IPS-11a (cell line): Measurements from ENCODE around the gene EIF2B4.
"Not testable (repeated sequence)": the region's sequence is repeated elsewhere in the genome, so short reads cannot be mapped to it uniquely, and the experiment has no call there.

Source experiments
- H3K4me3 ChIP-seq: one replicate; pipeline ENCODE4 v1.5.1; 2013; ENCODE audit warnings: low read depth, low read length, control low read depth

EIF2B4 gene

DNA sequence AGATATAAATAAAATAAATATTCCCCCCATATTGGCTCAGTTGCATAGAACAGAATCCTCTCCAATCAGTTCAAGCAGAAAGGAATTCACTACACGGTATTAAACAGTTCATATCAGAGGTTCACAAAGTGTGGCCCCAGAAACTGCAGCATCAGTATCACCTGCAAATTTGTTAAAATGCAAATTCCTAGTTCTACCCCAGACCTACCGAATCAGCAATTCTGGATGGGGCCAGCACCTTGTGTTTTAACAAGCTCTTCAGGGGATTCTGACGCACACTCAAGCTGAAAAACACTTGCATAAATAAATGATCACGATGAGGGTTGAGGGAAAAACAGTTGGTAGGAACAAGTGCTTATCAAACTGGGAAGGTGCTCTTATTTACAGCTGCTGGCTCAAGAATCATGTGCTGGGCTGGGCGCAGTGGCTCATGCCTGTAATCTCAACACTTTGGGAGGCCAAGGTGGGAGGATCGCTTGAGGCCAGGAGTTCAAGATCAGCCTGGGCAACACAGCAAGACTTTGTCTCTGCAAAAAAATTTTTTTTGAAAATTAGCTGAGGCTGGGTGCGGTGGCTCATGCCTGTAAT, 19.9 kb downstream of the EIF2B4 start:
- H3K4me3 ChIP-seq, result no peak overlapping the region

DNA sequence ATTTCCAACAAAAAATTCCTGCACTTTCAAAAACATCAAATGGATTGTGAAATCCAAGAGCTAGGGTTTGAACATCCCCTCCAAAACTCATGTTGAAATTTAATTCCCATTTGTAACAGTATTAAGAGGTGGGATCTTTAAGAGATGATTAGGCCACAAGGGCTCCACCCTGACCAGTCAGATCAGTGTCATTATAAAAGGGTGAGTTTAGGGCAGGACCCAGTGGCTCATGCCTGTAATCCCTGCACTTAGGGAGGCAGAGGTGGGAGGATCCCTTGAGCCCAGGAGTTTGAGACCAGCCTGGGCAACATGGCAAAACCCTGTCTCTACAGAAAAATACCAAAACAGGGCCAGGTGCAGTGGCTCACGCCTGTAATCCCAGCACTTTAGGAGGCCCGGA, 22.5 kb downstream of the EIF2B4 start:
- H3K4me3 ChIP-seq, result no peak overlapping the region

GRCh38 chr2:27336173-27336572, 34.0 kb downstream of the EIF2B4 start:
- no peak overlapping the region for H3K4me3 ChIP-seq

DNA sequence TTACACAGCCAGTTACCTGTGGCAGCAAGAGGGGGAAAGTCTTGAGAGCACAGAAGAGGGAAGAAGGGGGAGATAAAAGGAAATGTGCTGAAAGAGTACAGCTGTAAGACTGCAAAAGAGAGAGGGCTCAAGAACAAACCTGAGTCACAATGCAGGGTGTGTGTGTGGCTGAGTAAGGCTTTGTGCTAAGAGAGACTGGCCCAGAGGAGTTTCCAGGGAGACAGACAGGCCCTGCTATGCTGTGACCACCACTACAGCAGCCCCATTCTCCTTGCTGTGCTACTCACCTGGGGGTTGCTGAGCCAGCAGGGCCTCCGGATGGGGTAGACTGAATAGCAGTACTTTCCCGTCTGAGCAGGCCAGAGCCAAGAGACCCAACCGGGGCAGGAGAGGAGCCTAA, 34.8 kb downstream of the EIF2B4 start:
- no peak overlapping the region for H3K4me3 ChIP-seq

DNA sequence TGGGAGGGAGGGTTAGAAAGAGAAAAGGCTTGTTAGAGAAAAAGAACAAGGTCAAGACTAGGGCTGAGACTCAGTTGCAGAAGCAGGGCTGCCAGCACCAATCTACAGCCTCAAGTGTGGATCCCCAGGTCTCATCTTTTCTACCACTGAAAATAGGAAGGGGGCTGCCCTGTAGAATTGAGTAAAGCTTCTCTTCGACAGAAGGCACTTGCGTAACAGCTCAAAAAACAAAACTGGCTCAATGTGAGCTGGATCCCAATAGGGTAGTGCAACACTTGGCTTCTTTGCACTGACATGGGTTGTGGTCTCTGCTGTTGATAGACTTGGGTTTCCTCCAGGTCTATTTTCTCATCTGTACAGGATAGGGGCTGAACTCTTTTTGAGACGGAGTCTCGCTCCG, 45.4 kb downstream of the EIF2B4 start:
- H3K4me3 ChIP-seq, result no peak overlapping the region

DNA sequence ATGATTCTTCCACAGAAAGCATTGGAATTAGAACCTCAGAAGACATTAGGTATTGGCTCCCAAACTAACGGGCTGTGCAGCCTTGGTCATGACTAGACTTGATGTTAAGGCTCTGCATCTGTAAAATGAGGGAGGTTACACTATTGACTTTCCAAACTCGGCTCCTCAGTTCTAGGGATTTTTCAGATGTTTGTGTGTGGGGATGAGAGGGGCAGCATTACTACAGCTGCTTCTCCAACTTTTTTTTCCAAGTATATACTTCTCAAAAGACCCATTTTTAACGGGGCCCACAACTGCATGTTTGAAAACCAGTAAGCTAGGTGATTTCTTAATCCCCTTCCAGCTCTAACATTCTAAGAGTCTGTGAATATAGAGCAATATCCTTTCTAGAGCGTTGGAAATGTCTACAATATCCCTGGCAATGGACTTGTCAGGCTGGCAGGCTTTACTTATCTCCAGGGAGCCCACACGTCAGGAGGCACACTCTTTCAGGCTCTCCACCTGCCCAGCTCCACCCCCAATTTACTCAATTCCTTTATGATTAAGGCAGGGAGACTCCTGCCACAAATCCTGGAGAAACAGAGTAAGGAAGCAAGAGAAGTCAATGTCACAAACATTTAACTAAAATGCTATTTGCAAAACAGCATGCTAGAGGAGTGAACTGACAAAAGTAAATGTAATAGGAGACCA, 46.4 kb downstream of the EIF2B4 start:
- peak overlapping the region; percentile 80 for H3K4me3 ChIP-seq

DNA sequence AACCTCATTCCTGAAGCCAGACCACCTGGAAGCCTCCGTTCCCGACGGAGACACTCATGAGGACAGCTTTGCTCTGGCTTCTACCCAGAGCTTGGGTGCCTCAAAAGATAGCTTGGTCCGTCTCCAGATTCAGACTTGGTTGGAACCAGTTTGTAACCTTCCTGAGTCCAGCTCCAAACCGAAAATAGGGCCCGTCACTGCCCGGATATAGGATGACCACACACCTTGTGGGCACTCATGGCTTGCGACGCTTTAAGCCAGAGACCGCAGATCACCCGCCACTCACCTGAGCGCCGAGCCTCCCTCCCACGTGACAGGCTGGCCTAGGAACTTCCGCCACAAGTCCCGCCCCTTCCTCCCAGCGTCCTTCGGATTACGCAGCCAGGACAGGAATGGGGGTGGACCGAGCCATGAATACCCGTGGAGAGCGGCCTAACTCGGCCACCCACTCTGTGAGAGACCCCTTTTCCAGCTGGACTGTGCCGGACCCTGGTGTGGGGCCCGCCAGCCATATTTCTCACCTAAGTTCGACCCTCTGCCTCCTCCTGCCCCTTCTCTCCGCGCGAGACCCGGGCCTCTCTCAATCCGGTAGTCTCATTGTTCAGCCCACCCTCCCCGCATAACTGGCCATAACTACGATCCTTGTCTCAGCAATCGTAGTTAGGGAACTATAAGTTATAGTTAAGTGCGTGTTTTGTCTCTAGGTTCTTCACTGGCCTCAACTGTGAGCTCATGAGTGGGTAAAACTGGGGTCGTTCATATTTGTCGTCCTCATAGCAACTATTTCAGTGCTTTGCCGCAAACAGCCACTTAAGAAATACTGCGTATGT, 47.2 kb downstream of the EIF2B4 start, which contains the start of gene MPV17:
Gene MPV17, minus strand, starts transcription at position 332 of the 830 bp plus-strand sequence. CDS start 580 bp downstream, outside the sequence.
- peak within 1 kb of the TSS; percentile 80 for H3K4me3 ChIP-seq

DNA sequence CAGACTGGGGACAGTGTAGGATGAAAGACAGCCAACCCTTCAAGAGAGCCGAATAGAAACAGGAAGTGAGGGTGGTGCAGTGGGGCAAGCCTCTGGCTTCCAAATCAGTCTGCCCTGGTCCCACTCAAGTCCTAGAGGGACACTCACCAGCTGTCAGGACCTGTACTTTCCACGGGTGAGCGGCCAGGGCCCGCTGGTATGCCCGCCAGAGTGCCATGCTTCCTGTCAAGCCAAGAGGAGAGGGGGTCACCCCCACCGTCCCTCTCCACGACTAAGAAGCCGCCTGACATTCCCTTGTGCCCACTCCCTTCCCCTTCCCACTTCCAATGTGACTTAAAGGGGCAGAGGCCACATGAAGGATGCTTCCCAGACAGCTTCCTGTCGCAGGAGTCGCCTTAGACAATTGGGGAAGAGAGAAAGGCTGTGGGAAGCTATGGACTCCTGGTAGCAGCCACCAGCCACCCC, 47.8 kb downstream of the EIF2B4 start:
- peak overlapping the region; percentile 80 for H3K4me3 ChIP-seq

DNA sequence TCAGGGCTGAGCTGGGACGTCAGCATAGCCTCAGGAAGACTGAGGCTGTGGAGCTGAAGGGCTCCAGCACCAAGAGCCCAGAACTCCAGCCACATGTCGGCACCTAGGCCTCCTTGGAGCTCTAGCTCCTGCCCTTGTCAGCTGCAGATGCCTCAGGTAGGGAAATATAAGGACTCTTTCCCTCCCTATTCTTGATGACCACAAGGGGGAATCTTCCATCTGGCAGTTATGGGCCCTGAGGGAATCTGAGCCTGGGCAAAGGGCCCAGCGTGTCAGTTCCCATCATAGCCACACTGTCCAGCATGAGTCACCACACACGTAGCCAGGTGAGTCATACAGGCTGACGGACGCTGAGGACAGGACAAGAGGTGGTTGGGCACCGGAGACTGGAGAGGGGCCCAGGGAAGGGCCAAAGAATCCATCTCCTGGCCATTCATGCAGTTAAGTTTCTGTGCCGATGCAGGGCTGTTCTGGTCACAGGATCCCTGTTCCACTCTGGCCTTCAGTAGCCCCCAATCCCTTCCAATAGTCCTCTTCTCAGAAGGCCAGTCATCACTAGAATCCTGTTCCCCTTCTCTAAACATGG, 49.1 kb downstream of the EIF2B4 start:
- no peak overlapping the region for H3K4me3 ChIP-seq

GRCh38 chr2:27319839-27320238, 50.3 kb downstream of the EIF2B4 start:
- not testable (repeated sequence) for H3K4me3 ChIP-seq

- no peak overlapping the region for H3K4me3 ChIP-seq
These were observed 53.3 kb downstream of the EIF2B4 start for GRCh38 chr2:27316655-27317412.

DNA sequence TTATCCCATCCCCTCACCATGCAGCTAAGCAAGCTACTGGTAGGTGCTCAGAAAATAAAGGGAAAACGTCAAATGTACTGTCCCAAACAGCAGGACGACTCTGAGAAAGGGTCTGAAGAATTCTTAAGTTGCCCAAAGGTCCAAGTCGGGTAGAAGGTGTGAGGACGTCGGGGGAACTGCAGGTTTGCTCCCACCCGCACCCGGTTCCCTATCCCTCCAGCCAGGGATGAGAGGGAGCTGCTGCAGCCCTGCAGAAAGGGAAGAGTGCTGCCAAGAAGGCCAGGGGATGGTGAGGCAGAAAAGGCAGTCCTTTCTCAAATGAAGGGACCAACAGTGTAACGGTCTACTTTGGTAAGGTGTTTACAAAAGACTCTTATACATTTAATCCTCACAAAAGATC, 55.0 kb downstream of the EIF2B4 start:
- no peak overlapping the region for H3K4me3 ChIP-seq

- H3K4me3 ChIP-seq, result no peak overlapping the region
These were observed 55.4 kb downstream of the EIF2B4 start for GRCh38 chr2:27314709-27315108.
